ENCODE results near the gene RNU1-2. TPM values are rescaled to one million over a fixed set of nuclear protein-coding genes. Genes with fewer than 3 reads are reported as not detected.
A peak's percentile ranks its signal among the peaks of the same experiment; 100 is the strongest.
"Not testable (repeated sequence)": the region's sequence is repeated elsewhere in the genome, so short reads cannot be mapped to it uniquely, and the experiment has no call there.

RNU1-2 gene
- total and polyA plus RNA-seq, 10 donors = under 0.01 to 8,075 (median 6,234) TPM; not detected in 3

DNA sequence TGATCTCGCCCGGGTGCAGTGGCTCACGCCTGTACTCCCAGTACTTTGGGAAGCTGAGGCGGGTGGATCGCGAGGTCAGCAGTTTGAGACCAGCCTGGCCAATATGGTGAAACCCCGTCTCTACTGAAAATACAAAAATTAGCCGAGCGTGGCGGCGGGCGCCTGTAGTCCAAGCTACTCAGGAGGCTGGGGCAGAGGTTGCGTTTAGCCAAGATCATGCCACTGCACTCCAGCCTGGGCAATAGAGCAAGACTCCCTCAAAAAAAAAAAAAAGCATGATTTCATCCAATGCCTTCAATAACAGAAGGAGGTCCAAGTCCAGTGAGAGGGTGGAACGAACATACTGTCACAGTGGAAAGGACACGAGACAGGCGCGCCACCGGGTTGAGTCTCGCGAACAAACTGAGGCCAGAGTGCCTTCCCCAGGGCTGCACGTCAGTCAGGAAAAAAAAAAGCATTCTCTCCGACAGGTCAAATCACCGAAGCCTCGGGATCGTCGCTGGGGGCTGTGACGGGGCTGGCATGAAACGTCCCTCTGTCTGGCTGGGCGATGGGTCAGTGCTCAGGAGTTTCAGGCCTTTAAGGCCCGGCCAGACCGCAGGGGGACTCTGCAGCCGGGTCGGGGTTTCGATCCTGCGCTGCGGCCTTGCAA lies 17.5 kb downstream of the RNU1-2 start:
- Histone ChIP-seq H3K4me3 (peak overlapping the region; percentile 39 to 94 (median 78)), H3K4me1 (peaks cover 10 to 45% (median 25%) of the 10 kb centered on the region in 6 donors), H3K27ac (peak overlapping the region; percentile 15 to 94 (median 80)), H3K9me3 (no peaks in the 10 kb centered on the region), H3K36me3 (no peaks in the 10 kb centered on the region), H3K27me3 (replicated peaks in 1 of 7) (no peaks in the 10 kb centered on the region)
- TF ChIP-seq POLR2A (IDR thresholded peaks at IDR 0.05) = no peak
- TF ChIP-seq POLR2AphosphoS5 (IDR thresholded peaks at IDR 0.05) = no peak
- TF ChIP-seq, protein P1, sequence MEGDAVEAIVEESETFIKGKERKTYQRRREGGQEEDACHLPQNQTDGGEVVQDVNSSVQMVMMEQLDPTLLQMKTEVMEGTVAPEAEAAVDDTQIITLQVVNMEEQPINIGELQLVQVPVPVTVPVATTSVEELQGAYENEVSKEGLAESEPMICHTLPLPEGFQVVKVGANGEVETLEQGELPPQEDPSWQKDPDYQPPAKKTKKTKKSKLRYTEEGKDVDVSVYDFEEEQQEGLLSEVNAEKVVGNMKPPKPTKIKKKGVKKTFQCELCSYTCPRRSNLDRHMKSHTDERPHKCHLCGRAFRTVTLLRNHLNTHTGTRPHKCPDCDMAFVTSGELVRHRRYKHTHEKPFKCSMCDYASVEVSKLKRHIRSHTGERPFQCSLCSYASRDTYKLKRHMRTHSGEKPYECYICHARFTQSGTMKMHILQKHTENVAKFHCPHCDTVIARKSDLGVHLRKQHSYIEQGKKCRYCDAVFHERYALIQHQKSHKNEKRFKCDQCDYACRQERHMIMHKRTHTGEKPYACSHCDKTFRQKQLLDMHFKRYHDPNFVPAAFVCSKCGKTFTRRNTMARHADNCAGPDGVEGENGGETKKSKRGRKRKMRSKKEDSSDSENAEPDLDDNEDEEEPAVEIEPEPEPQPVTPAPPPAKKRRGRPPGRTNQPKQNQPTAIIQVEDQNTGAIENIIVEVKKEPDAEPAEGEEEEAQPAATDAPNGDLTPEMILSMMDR (IDR thresholded peaks at IDR 0.05 in 8 of 11, conservative IDR thresholded peaks at IDR 0.05 in 3 of 11) = no peak
- 45 to 51% (median 49%) methylated on average over 36 of the region's 36 CpGs for whole genome bisulfite sequencing, 5 donors
- intact Hi-C loops (cut with DNase I; ENCODE audit: low total_unique reads) = no loop called here
- peak; percentile 86 for DNase-seq

DNA sequence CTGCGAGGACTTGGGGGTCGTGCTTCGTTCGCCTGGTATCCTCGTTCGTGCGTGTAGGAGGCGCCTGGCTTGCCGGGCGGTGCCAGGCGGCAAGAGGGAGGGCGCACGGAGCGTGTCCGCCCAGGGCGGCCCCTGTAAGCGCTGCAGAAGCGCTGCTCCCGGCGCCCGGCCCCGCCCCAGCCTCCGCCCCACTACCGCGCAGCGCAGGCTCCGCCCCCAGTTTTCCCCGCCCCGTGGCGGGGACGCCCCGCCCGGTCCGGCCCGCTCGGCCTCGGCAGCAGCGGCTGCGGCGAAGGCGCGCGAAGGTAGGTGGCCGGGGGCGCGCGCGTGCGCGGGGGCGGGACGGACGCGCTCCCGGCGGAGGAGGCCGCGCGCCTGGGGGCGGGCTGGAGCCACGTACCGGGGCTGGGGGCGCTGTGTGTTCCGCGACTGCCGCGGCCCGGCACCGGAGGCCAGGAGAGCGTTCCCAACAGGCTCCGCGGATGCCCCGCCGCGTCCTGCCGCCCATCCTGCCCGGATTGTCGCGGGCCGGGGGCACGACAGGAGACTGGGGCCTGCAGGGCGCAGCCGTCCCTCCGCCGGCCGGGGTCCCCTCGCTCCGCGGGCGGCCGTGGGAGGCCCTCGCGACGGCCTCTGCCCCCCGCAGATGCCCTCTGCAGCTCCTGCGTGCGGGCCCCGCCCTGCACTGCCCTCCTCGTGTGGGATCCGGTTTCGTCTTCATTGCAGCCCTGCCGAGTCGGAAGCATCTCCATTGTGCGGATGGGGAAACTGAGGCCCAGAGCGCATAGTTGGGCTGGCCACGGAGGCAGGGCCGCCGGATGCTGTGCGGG lies 18.3 kb downstream of the RNU1-2 start:
- H3K4me3 ChIP-seq = peak overlapping the region; percentile 71 to 94 (median 86)
- intact Hi-C loops (cut with DNase I; ENCODE audit: low total_unique reads) = no loop called here
- H3K27me3 ChIP-seq (replicated peaks in 1 of 7) = no peaks in the 10 kb centered on the region
- peak overlapping the region; percentile 65 to 94 (median 88) for H3K27ac ChIP-seq
- WGBS, 5 donors = 0 to 1% (median 1%) methylated on average over 34 to 109 of the region's 109 CpGs
- H3K36me3 ChIP-seq = no peaks in the 10 kb centered on the region
- H3K9me3 ChIP-seq = no peaks in the 10 kb centered on the region
- H3K4me1 ChIP-seq = peaks cover 10 to 45% (median 25%) of the 10 kb centered on the region in 6 donors
- TF ChIP-seq, protein P1 (IDR thresholded peaks at IDR 0.05 in 8 of 11, conservative IDR thresholded peaks at IDR 0.05 in 3 of 11) = peak in 3 of 11 experiments; percentile 9 to 48 (median 26)
- TF ChIP-seq POLR2A (IDR thresholded peaks at IDR 0.05) (peak in 1 of 3 donors; percentile 74), POLR2AphosphoS5 (IDR thresholded peaks at IDR 0.05) (peak; percentile 85 to 92 (median 87))
- peak; percentile 99 for DNase-seq

DNA sequence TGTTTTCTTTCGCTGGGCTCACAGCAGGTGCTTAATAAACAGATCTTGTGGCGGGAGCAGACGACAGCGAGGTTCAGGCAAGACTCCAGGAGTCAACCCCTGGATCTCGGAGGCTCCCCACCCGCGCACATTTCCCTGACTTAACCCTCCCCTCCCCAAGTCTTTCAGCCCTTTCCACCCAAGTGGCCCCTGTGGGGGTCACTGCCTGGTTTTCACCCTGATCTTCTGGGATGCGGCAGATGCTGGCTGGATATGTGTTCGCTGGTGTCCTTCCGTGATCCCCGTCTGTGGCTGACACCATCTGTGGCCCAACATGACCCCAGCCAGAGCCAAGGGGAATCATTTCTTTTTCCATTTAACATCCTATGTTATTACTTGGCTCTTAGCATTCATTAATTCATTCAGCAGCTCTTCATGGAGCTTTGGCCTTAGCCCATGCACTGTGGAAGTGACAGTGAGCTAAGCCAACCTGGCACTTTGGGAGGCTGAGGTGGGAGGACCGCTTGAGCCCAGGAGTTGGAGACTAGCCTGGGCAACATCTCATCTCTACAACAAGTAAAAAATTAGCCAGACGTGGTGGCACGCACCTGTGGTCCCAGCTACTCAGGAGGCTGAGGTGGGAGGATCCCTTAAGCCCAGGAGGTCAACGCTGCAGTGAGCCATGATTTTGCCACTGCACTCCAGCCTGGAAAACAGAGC lies 19.3 kb downstream of the RNU1-2 start:
- H3K27me3 ChIP-seq (replicated peaks in 1 of 7); H3K36me3 ChIP-seq; intact Hi-C loops (cut with DNase I; ENCODE audit: low total_unique reads); H3K9me3 ChIP-seq: not testable (repeated sequence)
- 58 to 68% (median 65%) methylated on average over 15 of the region's 15 CpGs for WGBS, 5 donors
- Histone ChIP-seq H3K27ac (peak overlapping the region in 4 of 8 donors; percentile 88 to 94 (median 90)), H3K4me1 (peaks cover 10 to 45% (median 25%) of the 10 kb centered on the region in 6 donors), H3K4me3 (peak overlapping the region in 6 of 8 donors; percentile 74 to 94 (median 86))
- DNase-seq = peak; percentile 81

DNA sequence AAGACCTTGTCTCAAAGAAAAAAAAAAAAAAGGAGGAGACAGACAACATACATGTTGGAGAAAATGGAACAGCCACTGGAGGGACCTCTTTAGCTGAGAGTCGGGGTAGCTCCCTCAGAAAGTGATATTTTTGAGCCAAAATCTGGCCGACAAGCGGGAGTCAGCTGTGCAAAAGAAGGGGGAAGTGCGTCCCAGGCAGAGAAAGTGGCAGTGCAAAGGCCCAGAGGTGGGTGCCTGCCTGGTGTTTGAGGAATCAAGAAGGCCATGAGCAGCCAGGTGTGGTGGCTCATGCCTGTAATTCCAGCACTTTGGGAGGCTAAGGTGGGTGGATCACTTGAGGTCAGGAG lies 19.8 kb downstream of the RNU1-2 start:
- H3K4me1 ChIP-seq = peaks cover 10 to 45% (median 25%) of the 10 kb centered on the region in 6 donors
- intact Hi-C loops (cut with DNase I; ENCODE audit: low total_unique reads) = no loop called here
- peak; percentile 69 for DNase-seq
- WGBS, 5 donors = 62 to 78% (median 70%) methylated on average over 4 of the region's 4 CpGs
- H3K9me3 ChIP-seq = no peaks in the 10 kb centered on the region
- H3K27me3 ChIP-seq (replicated peaks in 1 of 7) = no peaks in the 10 kb centered on the region
- TF ChIP-seq POLR2A (IDR thresholded peaks at IDR 0.05) = no peak
- H3K36me3 ChIP-seq = no peaks in the 10 kb centered on the region
- H3K27ac ChIP-seq = no peak overlapping the region
- no peak overlapping the region for H3K4me3 ChIP-seq

DNA sequence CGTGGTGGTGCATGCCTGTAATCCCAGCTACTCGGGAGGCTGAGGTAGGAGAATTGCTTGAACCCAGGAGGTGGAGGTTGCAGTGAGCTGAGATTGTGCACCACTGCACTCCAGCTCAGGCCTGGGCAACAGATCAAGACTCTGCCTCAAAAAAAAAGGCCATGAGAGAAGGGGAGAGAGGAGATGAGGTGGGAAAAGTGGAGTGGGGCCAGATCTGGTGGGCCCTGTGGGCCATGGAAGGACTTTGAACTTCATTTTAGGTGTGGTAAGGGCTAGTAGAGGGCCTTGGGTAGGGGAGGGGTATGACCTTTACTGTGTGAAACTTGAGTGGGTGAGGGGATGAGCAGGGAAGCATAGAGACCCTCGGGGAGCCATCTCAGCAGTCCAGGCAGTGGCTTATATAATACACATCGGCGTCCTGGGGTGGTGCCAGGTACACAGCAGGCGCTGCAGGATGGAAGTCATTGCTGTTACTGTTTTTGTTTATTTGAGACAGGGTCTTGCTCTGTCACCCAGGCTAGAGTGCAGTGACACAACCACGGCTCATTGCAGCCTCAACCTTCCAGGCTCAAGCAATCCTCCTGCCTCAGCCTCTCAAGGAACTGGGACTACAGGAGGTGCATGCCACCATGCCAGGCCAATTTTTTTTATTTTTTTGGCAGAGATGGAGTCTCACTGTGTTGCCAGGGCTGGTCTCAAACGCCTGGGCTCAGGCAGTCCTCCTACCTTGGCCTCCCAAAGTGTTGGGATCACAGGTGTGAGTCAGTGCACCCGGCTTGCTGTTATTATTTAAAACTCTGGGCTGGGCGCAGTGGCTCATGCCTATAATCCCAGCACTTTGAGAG lies 20.5 kb downstream of the RNU1-2 start:
- H3K36me3 ChIP-seq; intact Hi-C loops (cut with DNase I; ENCODE audit: low total_unique reads): not testable (repeated sequence)
- 82 to 94% (median 84%) methylated on average over 10 of the region's 10 CpGs for WGBS, 5 donors

More for the DNA sequence above, 20.5 kb downstream of the RNU1-2 start:
- not testable (repeated sequence) for H3K27ac ChIP-seq; H3K4me3 ChIP-seq; H3K27me3 ChIP-seq (replicated peaks in 1 of 7); H3K9me3 ChIP-seq
- peak; percentile 56 for DNase-seq
- H3K4me1 ChIP-seq = peaks cover 10 to 50% (median 28%) of the 10 kb centered on the region in 6 donors
